ENCODE results near the gene NPDC1.

The NPDC1 gene

GRCh38 chr9:137080260-137081122 lies 34.5 kb upstream of the NPDC1 start:
- TF ChIP-seq POLR2A (IDR thresholded peaks at IDR 0.05; ENCODE audit: low read depth, low read length) (no peak), POLR2AphosphoS5 (IDR thresholded peaks at IDR 0.05; ENCODE audit: low read depth, low read length) (no peak), TAF1 (IDR thresholded peaks at IDR 0.05; ENCODE audit: borderline replicate concordance, low read depth, low read length) (no peak)
- no peak for DNase-seq (ENCODE audit: insufficient read length)
- no peak for FAIRE-seq

GRCh38 chr9:137079401-137079787 lies 33.4 kb upstream of the NPDC1 start:
- no peak for FAIRE-seq
- TF ChIP-seq TAF1 (IDR thresholded peaks at IDR 0.05; ENCODE audit: borderline replicate concordance, low read depth, low read length) (no peak), POLR2A (IDR thresholded peaks at IDR 0.05; ENCODE audit: low read depth, low read length) (no peak), POLR2AphosphoS5 (IDR thresholded peaks at IDR 0.05; ENCODE audit: low read depth, low read length) (no peak)
- no peak for DNase-seq (ENCODE audit: insufficient read length)

- TF ChIP-seq POLR2A (IDR thresholded peaks at IDR 0.05; ENCODE audit: low read depth, low read length) (no peak), POLR2AphosphoS5 (IDR thresholded peaks at IDR 0.05; ENCODE audit: low read depth, low read length) (no peak), TAF1 (IDR thresholded peaks at IDR 0.05; ENCODE audit: borderline replicate concordance, low read depth, low read length) (no peak)
Measured at GRCh38 chr9:137078701-137079400, 32.9 kb upstream of the NPDC1 start.

GRCh38 chr9:137077758-137078693 lies 32.0 kb upstream of the NPDC1 start:
- peak; percentile 72 for FAIRE-seq
- TF ChIP-seq POLR2AphosphoS5 (IDR thresholded peaks at IDR 0.05; ENCODE audit: low read depth, low read length) = no peak
- no peak for TF ChIP-seq TAF1 (IDR thresholded peaks at IDR 0.05; ENCODE audit: borderline replicate concordance, low read depth, low read length)
- no peak for TF ChIP-seq POLR2A (IDR thresholded peaks at IDR 0.05; ENCODE audit: low read depth, low read length)
- no peak for DNase-seq (ENCODE audit: insufficient read length)

More at GRCh38 chr9:137078701-137079400, 32.9 kb upstream of the NPDC1 start:
- FAIRE-seq = no peak
- no peak for DNase-seq (ENCODE audit: insufficient read length)

- FAIRE-seq = peak; percentile 61
- TF ChIP-seq POLR2AphosphoS5 (IDR thresholded peaks at IDR 0.05; ENCODE audit: low read depth, low read length) (peak; percentile 60; the same call in 1 of the 2 replicates), POLR2A (IDR thresholded peaks at IDR 0.05; ENCODE audit: low read depth, low read length) (peak; percentile 68; the same call in 1 of the 2 replicates), TAF1 (IDR thresholded peaks at IDR 0.05; ENCODE audit: borderline replicate concordance, low read depth, low read length) (no peak)
- DNase-seq (ENCODE audit: insufficient read length) = peak; percentile 80
Measured at GRCh38 chr9:137077010-137077747, 31.2 kb upstream of the NPDC1 start, which contains the start of gene UAP1L1. Gene UAP1L1, plus strand, starts transcription at chr9:137077517. Its CDS starts 16 bp downstream, at chr9:137077533.

GRCh38 chr9:137076636-137077009 lies 30.6 kb upstream of the NPDC1 start:
- no peak for TF ChIP-seq POLR2AphosphoS5 (IDR thresholded peaks at IDR 0.05; ENCODE audit: low read depth, low read length)
- TF ChIP-seq POLR2A (IDR thresholded peaks at IDR 0.05; ENCODE audit: low read depth, low read length) = no peak
- no peak for TF ChIP-seq TAF1 (IDR thresholded peaks at IDR 0.05; ENCODE audit: borderline replicate concordance, low read depth, low read length)
- no peak for FAIRE-seq

GRCh38 chr9:137075275-137075775 lies 29.3 kb upstream of the NPDC1 start:
- DNase-seq (ENCODE audit: insufficient read length) (no peak), FAIRE-seq (no peak)
- TF ChIP-seq POLR2AphosphoS5 (IDR thresholded peaks at IDR 0.05; ENCODE audit: low read depth, low read length) (no peak), TAF1 (IDR thresholded peaks at IDR 0.05; ENCODE audit: borderline replicate concordance, low read depth, low read length) (no peak), POLR2A (IDR thresholded peaks at IDR 0.05; ENCODE audit: low read depth, low read length) (no peak)

More at GRCh38 chr9:137076636-137077009, 30.6 kb upstream of the NPDC1 start:
- DNase-seq (ENCODE audit: insufficient read length) = no peak

- TF ChIP-seq POLR2AphosphoS5 (IDR thresholded peaks at IDR 0.05; ENCODE audit: low read depth, low read length) (no peak), TAF1 (IDR thresholded peaks at IDR 0.05; ENCODE audit: borderline replicate concordance, low read depth, low read length) (no peak), POLR2A (IDR thresholded peaks at IDR 0.05; ENCODE audit: low read depth, low read length) (peak; percentile 17; the same call in 1 of the 2 replicates)
- FAIRE-seq (peak; percentile 54), DNase-seq (ENCODE audit: insufficient read length) (peak; percentile 40)
Measured at GRCh38 chr9:137074657-137075274, 28.8 kb upstream of the NPDC1 start.

- FAIRE-seq = no peak
- no peak for DNase-seq (ENCODE audit: insufficient read length)
- TF ChIP-seq TAF1 (IDR thresholded peaks at IDR 0.05; ENCODE audit: borderline replicate concordance, low read depth, low read length) (no peak), POLR2AphosphoS5 (IDR thresholded peaks at IDR 0.05; ENCODE audit: low read depth, low read length) (no peak), POLR2A (IDR thresholded peaks at IDR 0.05; ENCODE audit: low read depth, low read length) (no peak)
Measured at GRCh38 chr9:137073992-137074399, 28.0 kb upstream of the NPDC1 start.
